ENCODE results near the gene UBE3D. TPM values are rescaled to one million over a fixed set of nuclear protein-coding genes. Genes with fewer than 3 reads are reported as not detected.

UBE3D gene
- total RNA-seq, 1 donor from 2014 or later = 7.4 TPM

DNA sequence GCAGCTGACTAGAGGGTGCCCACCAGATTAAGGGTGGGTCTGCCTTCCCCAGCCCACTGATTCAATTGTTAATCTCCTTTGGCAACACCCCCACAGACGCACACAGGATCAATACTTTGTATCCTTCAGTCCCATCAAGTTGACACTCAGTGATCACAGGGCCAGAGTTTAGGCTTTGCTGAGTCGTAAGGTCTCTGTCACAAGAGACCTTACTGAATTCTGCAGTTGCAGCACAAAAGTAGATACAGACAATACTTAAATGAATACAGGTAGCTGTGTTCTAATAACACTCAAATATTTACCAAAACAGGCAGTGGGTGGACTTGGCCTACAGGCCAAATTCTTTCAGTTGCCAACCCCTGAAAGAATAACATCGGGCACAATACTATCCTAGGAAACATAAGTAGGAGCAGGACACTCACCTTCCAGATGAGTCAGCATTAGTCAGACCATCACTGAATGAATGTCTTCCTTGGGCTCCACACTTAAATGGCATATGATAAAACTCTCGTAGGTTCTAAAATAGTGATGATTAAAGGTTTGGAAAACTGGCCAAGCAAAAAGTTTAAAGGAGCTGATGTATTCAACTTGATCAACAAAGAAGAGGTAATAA, 190.0 kb downstream of the UBE3D start:
- H2AFZ ChIP-seq (ENCODE audit: low read depth, low read length) = no peak overlapping the region
- H3K9me3 Mint-ChIP-seq (ENCODE audit: unreplicated experiment) = no peaks in the 10 kb centered on the region
- H4K20me1 ChIP-seq (ENCODE audit: insufficient read depth, low read length) = no peaks in the 10 kb centered on the region
- H3K27ac Mint-ChIP-seq (ENCODE audit: unreplicated experiment) = peak overlapping the region; percentile 41
- H3K4me3 ChIP-seq (ENCODE audit: insufficient read depth, low read depth, low read length) = no peak overlapping the region
- no peaks in the 10 kb centered on the region for H3K36me3 Mint-ChIP-seq (ENCODE audit: low read depth, unreplicated experiment)
- no peaks in the 10 kb centered on the region for H3K27me3 Mint-ChIP-seq (ENCODE audit: low read depth, unreplicated experiment)
- H3K4me2 ChIP-seq (ENCODE audit: low read length) = peak overlapping the region; percentile 38
- H3K9me3 ChIP-seq (ENCODE audit: insufficient read depth, low read depth, low read length) = no peaks in the 10 kb centered on the region
- no peaks in the 10 kb centered on the region for H3K36me3 ChIP-seq (ENCODE audit: insufficient read depth, low read length)
- DNase-seq (ENCODE audit: low read depth) (peak; percentile 88), FAIRE-seq (peak; percentile 65)
- H3K27ac ChIP-seq (ENCODE audit: low read depth, low read length) = no peak overlapping the region
- no peak overlapping the region for H3K4me3 Mint-ChIP-seq (ENCODE audit: unreplicated experiment)
- H3K4me1 Mint-ChIP-seq (ENCODE audit: low read depth, unreplicated experiment) = peaks cover 28% of the 10 kb centered on the region
- TF ChIP-seq EZH2 (IDR thresholded peaks at IDR 0.05; ENCODE audit: insufficient read depth, low read length) = no peak
- TF ChIP-seq, protein P1, sequence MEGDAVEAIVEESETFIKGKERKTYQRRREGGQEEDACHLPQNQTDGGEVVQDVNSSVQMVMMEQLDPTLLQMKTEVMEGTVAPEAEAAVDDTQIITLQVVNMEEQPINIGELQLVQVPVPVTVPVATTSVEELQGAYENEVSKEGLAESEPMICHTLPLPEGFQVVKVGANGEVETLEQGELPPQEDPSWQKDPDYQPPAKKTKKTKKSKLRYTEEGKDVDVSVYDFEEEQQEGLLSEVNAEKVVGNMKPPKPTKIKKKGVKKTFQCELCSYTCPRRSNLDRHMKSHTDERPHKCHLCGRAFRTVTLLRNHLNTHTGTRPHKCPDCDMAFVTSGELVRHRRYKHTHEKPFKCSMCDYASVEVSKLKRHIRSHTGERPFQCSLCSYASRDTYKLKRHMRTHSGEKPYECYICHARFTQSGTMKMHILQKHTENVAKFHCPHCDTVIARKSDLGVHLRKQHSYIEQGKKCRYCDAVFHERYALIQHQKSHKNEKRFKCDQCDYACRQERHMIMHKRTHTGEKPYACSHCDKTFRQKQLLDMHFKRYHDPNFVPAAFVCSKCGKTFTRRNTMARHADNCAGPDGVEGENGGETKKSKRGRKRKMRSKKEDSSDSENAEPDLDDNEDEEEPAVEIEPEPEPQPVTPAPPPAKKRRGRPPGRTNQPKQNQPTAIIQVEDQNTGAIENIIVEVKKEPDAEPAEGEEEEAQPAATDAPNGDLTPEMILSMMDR (IDR thresholded peaks at IDR 0.05; ENCODE audit: insufficient read depth, low read depth, low read length) = no peak
- H3K27me3 ChIP-seq (ENCODE audit: insufficient read depth, low read length) = no peaks in the 10 kb centered on the region
- H3K79me2 ChIP-seq (ENCODE audit: insufficient read depth, low read length) = no peaks in the 10 kb centered on the region
- H3K9ac ChIP-seq (ENCODE audit: low read length) = no peak overlapping the region
- H3K4me1 ChIP-seq (ENCODE audit: insufficient read depth, low read length) = peaks cover 29% of the 10 kb centered on the region

DNA sequence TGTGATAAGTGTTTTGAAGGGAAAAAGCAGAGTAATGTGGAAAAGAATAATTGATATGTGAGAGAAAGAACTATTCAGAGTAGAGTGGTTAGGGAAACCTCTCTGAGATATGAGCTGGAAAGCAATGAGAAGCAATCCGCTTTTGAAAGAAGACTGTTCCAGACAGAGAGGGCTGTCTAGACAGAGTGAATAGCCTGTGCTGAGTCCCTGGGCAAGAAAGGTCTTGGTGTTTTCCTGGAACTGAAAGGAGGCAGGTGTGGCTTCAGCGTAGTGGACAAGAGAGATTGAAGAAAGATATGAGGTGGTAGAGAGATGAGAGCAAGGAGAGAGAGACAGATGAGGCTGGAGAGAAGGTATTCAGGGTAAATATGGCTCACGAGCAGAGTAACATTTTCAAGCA, 190.8 kb downstream of the UBE3D start:
- H3K36me3 ChIP-seq (ENCODE audit: insufficient read depth, low read length) = no peaks in the 10 kb centered on the region
- H3K27ac Mint-ChIP-seq (ENCODE audit: unreplicated experiment) = peak overlapping the region; percentile 77

DNA sequence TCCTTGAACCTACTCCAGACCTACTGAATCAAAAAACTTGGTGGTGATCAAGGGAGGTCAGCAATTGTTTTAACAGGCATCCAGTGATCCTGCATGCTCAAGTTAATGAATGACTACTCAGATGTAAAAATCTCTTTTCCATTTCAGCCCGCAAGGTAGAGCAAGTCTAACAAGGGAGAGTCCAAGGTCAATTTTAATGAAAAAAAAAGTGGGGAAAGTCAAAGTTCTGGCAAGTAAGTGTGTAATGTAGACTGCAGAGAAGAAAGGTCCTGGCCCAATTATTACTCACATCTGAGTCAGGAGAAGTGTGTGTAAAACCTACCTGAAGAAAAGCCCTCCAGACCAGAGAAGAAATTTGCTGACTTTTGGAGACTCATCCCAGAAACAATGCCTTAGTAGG, 193.5 kb downstream of the UBE3D start:
- peaks cover 2% of the 10 kb centered on the region for H3K9me3 Mint-ChIP-seq (ENCODE audit: unreplicated experiment)
- Histone ChIP-seq H3K79me2 (ENCODE audit: insufficient read depth, low read length) (no peaks in the 10 kb centered on the region), H3K9me3 (ENCODE audit: insufficient read depth, low read depth, low read length) (no peaks in the 10 kb centered on the region), H3K27ac (ENCODE audit: low read depth, low read length) (no peak overlapping the region), H3K9ac (ENCODE audit: low read length) (no peak overlapping the region), H3K27me3 (ENCODE audit: insufficient read depth, low read length) (no peaks in the 10 kb centered on the region), H3K36me3 (ENCODE audit: insufficient read depth, low read length) (no peaks in the 10 kb centered on the region), H4K20me1 (ENCODE audit: insufficient read depth, low read length) (no peaks in the 10 kb centered on the region), H3K4me1 (ENCODE audit: insufficient read depth, low read length) (peaks cover 17% of the 10 kb centered on the region), H3K4me3 (ENCODE audit: insufficient read depth, low read depth, low read length) (no peak overlapping the region), H3K4me2 (ENCODE audit: low read length) (no peak overlapping the region), H2AFZ (ENCODE audit: low read depth, low read length) (no peak overlapping the region)
- H3K4me1 Mint-ChIP-seq (ENCODE audit: low read depth, unreplicated experiment) = peaks cover 25% of the 10 kb centered on the region
- TF ChIP-seq EZH2 (IDR thresholded peaks at IDR 0.05; ENCODE audit: insufficient read depth, low read length) = no peak
- TF ChIP-seq, protein P1 (IDR thresholded peaks at IDR 0.05; ENCODE audit: insufficient read depth, low read depth, low read length) = no peak
- DNase-seq (ENCODE audit: low read depth) (no peak), FAIRE-seq (no peak)
- H3K27ac Mint-ChIP-seq (ENCODE audit: unreplicated experiment) = no peak overlapping the region
- H3K4me3 Mint-ChIP-seq (ENCODE audit: unreplicated experiment) = no peak overlapping the region
- no peaks in the 10 kb centered on the region for H3K36me3 Mint-ChIP-seq (ENCODE audit: low read depth, unreplicated experiment)
- no peaks in the 10 kb centered on the region for H3K27me3 Mint-ChIP-seq (ENCODE audit: low read depth, unreplicated experiment)

More for the DNA sequence above, 190.8 kb downstream of the UBE3D start:
- no peak overlapping the region for H2AFZ ChIP-seq (ENCODE audit: low read depth, low read length)
- Mint-ChIP-seq H3K27me3 (ENCODE audit: low read depth, unreplicated experiment) (no peaks in the 10 kb centered on the region), H3K36me3 (ENCODE audit: low read depth, unreplicated experiment) (no peaks in the 10 kb centered on the region), H3K9me3 (ENCODE audit: unreplicated experiment) (no peaks in the 10 kb centered on the region), H3K4me1 (ENCODE audit: low read depth, unreplicated experiment) (peaks cover 28% of the 10 kb centered on the region), H3K4me3 (ENCODE audit: unreplicated experiment) (no peak overlapping the region)
- no peaks in the 10 kb centered on the region for H3K79me2 ChIP-seq (ENCODE audit: insufficient read depth, low read length)
- peaks cover 29% of the 10 kb centered on the region for H3K4me1 ChIP-seq (ENCODE audit: insufficient read depth, low read length)
- no peaks in the 10 kb centered on the region for H3K9me3 ChIP-seq (ENCODE audit: insufficient read depth, low read depth, low read length)
- H4K20me1 ChIP-seq (ENCODE audit: insufficient read depth, low read length) = no peaks in the 10 kb centered on the region
- no peak overlapping the region for H3K4me2 ChIP-seq (ENCODE audit: low read length)
- H3K9ac ChIP-seq (ENCODE audit: low read length) = no peak overlapping the region
- no peak overlapping the region for H3K4me3 ChIP-seq (ENCODE audit: insufficient read depth, low read depth, low read length)
- no peak for TF ChIP-seq EZH2 (IDR thresholded peaks at IDR 0.05; ENCODE audit: insufficient read depth, low read length)
- TF ChIP-seq, protein P1 (IDR thresholded peaks at IDR 0.05; ENCODE audit: insufficient read depth, low read depth, low read length) = no peak
- no peak for DNase-seq (ENCODE audit: low read depth)
- H3K27ac ChIP-seq (ENCODE audit: low read depth, low read length) = no peak overlapping the region
- no peak for FAIRE-seq
- no peaks in the 10 kb centered on the region for H3K27me3 ChIP-seq (ENCODE audit: insufficient read depth, low read length)
